ENCODE results near the gene GLDN. TPM values are rescaled to one million over a fixed set of nuclear protein-coding genes. Genes with fewer than 3 reads are reported as not detected.
A peak's percentile ranks its signal among the peaks of the same experiment; 100 is the strongest.

Gene GLDN
- total and polyA plus RNA-seq, 8 donors: 0.23 to 16.8 (median 0.68) TPM; not detected in 2

GRCh38 chr15:51374131-51374530, 32.7 kb downstream of the GLDN start:
- no peak for TF ChIP-seq CTCF (IDR thresholded peaks at IDR 0.05)
- ATAC-seq: no peak
- FAIRE-seq: no peak
- Histone ChIP-seq H3K9me3 (no peaks in the 10 kb centered on the region), H3K27ac (no peak overlapping the region), H3K27me3 (no peaks in the 10 kb centered on the region), H3K4me3 (no peak overlapping the region), H3K36me3 (no peaks in the 10 kb centered on the region), H3K4me1 (no peaks in the 10 kb centered on the region)
- no peak for DNase-seq
- intact Hi-C loops (cut with DNase I): no loop called here

- Histone ChIP-seq H3K9me3 (no peaks in the 10 kb centered on the region), H3K36me3 (no peaks in the 10 kb centered on the region), H3K27me3 (no peaks in the 10 kb centered on the region), H3K4me1 (no peaks in the 10 kb centered on the region), H3K27ac (no peak overlapping the region), H3K4me3 (no peak overlapping the region)
- ATAC-seq: no peak
- TF ChIP-seq CTCF (IDR thresholded peaks at IDR 0.05): no peak
- no peak for FAIRE-seq
- WGBS, 2 donors: 77 to 78% methylated on average over 3 of the region's 3 CpGs
- intact Hi-C loops (cut with DNase I): no loop called here
- DNase-seq: no peak
These were observed 34.6 kb downstream of the GLDN start for GRCh38 chr15:51375966-51376640.

- H3K36me3 ChIP-seq: no peaks in the 10 kb centered on the region
- DNase-seq: no peak
- 89 to 92% methylated on average over 15 of the region's 15 CpGs for WGBS, 2 donors
- no peaks in the 10 kb centered on the region for H3K27me3 ChIP-seq
- intact Hi-C loops (cut with DNase I): no loop called here
- no peak for TF ChIP-seq CTCF (IDR thresholded peaks at IDR 0.05)
- no peak overlapping the region for H3K27ac ChIP-seq
- H3K9me3 ChIP-seq: no peaks in the 10 kb centered on the region
- FAIRE-seq: no peak
- ATAC-seq: no peak
- H3K4me1 ChIP-seq: no peaks in the 10 kb centered on the region
- H3K4me3 ChIP-seq: no peak overlapping the region
These were observed 35.8 kb downstream of the GLDN start for GRCh38 chr15:51377038-51377786.

GRCh38 chr15:51378406-51378805, 37.0 kb downstream of the GLDN start:
- WGBS, 2 donors: 89 to 91% methylated on average over 4 of the region's 4 CpGs
- FAIRE-seq (no peak), ATAC-seq (no peak), DNase-seq (no peak)
- intact Hi-C loops (cut with DNase I): no loop called here
- Histone ChIP-seq H3K4me1 (no peaks in the 10 kb centered on the region), H3K36me3 (no peaks in the 10 kb centered on the region), H3K4me3 (no peak overlapping the region), H3K9me3 (no peaks in the 10 kb centered on the region), H3K27me3 (no peaks in the 10 kb centered on the region), H3K27ac (no peak overlapping the region)
- TF ChIP-seq CTCF (IDR thresholded peaks at IDR 0.05): no peak

GRCh38 chr15:51379390-51379789, 37.9 kb downstream of the GLDN start:
- 40 to 43% methylated on average over 4 of the region's 4 CpGs for WGBS, 2 donors
- H3K36me3 ChIP-seq: no peaks in the 10 kb centered on the region
- no peaks in the 10 kb centered on the region for H3K9me3 ChIP-seq
- no peak for TF ChIP-seq CTCF (IDR thresholded peaks at IDR 0.05)
- peak in 1 of 4 donors; percentile 6 for ATAC-seq
- DNase-seq: no peak
- H3K4me1 ChIP-seq: no peaks in the 10 kb centered on the region
- H3K4me3 ChIP-seq: no peak overlapping the region
- intact Hi-C loops (cut with DNase I): no loop called here
- no peak overlapping the region for H3K27ac ChIP-seq
- no peaks in the 10 kb centered on the region for H3K27me3 ChIP-seq
- FAIRE-seq: no peak

All from pancreas (tissue), 10 donors.